ENCODE results near the gene PDGFA.

Gene PDGFA

DNA sequence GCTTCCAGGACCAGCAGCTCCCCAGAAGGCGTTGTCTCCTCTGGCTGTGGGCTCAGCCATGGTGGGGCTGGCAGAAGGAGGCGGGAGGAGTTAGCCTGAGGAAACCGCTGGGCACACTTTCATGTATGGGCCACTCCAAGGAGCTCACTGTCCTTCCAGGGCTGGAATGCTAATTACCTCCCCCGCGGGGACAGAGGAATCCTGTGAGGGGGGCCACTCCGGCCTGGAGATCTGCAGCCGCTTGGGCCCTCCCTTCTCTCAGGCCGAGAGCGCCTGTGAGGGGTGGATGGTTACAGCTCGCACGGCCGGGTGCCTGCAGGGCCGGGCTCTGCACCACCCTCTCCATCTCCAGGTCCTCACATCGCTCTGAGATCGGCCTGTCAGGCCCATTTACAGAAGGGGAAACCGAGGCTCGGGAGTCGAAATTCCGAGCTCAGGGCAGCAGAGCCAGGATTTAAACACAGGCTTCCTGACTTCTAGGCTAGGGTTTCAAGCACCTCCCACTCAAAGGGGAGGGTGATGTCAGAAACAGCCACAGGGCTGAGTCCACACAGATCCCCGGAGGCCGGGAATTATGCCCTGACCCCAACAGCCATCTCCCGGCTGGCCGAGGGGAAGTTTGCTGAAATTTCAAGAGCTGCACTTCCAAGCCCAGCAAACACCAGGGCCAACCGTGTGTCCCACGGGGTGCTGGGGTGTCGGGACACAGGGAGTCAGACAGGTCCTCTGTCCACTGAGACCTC lies 59.1 kb downstream of the PDGFA start:
- DNase-seq (ENCODE audit: low read depth) = no peak

DNA sequence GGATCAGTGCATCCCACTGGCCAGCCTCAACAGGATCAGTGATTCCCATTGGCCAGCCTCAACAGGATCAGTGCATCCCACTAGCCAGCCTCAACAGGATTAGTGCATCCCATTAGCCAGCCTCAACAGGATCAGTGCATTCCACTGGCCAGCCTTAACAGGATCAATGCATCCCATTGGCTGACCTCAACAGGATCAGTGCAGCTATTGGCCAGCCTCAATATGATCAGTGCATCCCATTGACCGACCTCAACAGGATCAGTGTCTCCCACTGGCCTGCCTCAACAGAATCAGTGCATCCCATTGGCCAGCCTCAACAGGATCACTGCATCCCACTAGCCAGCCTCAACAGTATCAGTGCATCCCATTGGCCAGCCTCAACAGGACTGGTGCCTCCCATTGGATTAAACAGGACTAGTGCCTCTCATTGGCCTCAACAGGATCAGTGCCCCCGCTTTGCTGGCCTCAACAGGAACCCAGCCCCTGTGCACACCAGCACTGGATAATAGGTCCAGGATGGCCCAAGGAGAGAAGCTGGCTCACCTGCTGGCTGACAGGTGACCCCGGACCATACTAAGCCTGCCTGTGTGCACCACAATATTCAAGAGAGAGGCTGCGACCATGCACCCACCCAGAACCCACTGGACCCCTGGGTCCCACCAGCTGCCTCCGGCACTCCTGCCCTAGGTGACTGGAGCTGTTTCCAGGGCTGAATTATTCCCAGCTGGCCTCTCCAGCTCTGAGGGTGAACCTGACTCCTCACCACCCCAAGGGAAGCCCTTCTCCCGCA lies 59.9 kb downstream of the PDGFA start:
- no peak for DNase-seq (ENCODE audit: low read depth)

DNA sequence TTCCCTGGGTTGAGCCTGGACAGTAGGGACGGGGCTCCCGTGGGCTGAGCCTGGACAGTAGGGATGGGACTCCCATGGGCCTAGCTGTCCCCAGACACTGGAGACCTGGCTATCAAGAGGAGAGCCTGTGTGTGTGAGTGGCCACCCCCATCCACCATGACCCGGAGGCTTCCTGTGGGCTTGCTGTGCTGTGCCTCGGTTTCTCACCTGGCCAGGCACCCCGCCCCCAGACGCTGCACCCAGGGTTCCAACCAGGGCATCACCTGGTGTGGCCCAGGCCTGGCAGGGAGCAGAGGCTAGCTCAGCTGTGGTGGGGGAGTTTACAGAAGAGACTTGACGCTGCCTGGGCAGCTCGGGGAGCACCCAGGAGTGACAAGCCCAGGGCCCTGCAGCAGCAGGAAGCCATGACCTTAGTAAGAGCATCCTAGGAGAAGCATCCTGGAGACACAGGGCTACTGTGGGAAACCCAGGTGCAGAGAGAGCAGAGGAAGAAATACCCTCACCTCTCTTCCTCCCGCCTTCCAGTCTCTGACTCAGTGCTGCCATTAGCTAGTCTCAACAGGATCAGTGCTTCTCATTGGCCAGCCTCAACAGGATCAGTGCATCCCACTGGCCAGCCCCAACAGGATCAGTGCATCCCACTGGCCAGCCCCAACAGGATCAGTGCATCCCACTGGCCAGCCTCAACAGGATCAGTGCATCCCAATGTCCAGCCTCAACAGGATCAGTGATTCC lies 61.0 kb downstream of the PDGFA start:
- no peak for DNase-seq (ENCODE audit: low read depth)

DNA sequence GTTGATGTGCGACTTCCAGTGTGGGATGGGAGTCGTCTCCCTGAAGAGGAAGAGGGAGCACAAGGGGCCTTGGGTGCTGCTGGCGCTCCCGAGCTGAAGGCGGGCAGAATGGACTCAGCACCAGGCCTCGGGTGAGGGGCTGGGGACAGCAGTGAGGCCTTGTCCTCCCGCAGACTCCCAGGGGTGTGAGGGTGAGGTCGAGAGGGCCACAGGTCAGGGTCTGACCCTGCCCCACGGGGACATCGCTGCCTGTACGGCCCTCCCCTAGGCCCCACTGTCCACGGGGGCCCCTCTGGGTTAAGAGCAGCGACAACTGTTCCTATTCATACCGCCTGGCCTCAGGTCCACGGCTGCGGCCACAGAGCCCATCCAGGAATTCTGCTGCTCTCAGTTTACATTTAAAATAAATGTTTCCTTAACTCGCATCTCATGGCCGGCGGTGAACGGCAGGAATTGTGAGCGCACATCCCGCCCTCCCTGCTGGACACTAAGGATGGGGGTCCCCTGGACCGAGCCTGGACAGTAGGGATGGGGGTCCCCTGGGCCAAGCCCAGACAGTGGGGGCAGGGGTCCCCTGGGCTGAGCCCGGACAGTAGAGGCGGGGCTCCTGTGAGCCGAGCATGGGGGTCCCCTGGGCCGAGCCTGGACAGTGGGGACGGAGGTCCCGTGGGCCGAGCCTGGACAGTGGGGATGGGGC lies 61.7 kb downstream of the PDGFA start:
- DNase-seq (ENCODE audit: low read depth) = no peak

DNA sequence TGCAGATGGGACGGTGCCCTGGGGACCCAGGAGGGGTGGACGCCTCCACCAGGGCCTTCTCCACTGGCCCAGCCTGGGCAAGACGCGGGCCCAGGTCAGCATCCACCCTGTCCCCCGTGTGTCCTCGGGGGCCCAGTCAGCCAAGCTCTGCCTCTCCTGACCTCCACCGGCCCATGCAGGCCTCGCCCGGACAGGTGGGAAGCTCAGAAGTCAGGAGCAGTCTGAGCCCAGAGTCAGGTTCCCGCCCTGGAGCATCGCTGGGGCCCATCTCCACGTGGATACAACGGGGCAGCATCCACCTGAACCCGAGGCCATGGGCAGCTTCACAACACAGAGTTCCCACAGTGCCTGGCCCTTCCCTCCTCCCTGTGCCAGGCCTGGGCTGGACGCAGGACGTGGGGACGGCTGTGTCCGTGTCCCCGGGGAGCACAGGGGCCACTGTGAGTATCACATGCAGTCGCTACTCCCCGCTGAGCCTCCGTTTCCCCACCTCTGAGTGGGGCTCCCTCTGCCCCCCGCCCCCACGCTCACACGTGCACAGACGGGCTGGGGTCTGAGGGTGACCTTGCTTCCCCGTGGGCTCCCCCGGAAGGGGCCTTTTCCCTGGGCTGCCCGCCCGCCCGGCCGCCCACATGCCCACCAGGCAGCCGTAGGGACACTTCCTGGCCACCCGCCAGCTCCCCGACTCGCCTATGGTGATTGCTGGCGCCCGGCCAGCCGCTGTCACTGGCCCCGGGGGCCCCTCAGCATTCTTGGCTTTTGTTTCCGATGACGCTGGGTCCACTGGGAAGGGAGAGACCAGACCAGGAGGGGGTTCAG lies 64.3 kb downstream of the PDGFA start:
- DNase-seq (ENCODE audit: low read depth) = no peak

DNA sequence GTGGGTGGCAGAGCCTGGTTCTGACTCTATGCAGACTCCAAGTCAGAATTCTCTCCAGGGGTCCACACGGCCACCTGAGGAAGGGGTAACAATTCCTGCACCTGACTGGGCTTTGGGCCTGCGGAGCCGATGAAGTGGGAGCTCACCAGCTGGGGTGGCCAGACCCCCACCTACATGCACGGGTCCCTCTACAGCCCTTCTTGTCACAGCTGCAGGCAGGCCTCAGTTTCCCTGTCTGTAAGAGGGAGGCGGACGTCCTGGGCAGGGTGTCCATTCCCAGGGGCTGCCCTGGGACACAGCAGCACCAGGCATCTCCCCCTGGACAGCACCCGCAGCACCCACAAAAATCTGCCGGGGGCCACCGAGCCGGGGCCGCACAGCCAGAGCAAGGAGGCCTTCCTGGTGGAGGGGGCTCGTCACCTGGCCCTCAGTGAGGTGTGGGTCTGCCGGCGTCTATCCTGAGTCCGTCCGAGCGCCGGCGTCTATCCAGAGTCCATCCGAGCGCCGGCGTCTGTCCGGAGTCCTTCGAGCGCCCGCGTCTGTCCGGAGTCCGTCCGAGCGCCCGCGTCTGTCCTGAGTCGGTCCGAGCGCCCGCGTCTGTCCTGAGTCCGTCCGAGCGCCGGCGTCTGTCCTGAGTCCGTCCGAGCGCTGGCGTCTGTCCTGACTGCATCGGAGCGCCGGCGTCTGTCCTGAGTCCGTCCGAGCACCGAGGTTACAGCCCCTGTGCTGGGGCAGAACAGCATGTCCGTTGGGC lies 65.1 kb downstream of the PDGFA start:
- no peak for DNase-seq (ENCODE audit: low read depth)

DNA sequence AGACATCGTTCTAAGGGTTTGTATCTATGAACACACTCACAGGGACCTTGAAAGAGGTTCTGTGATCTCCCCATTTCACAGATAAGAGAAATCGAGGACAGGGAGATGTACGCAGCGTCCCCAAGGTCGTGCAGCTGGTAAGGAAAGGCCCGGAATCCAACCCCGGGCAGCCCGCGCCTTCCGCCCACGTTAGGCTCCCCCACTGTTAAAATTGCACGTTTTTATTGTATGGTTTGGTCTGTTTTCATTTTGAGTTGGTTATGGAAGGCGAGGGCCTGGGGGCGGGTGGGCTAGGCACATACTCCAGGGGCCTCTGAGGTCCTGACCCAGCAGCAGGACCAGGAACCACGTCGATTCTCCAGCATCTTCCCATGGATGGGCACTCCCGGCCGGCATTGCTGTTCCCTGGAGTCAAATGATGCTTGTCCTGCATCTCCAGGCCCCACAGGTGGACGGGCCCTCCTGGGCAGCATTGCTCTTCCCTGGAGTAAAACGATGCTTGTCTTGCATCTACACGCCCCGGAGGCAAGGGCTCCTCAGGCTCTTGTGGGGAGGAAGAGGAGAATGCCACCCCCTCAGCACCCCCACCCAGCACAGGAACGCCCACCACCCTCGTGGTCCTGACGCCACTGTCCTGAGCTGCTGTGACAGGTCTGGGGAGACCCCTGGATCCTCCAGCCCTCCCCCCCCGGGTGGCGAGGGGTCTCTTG lies 65.9 kb downstream of the PDGFA start:
- no peak for DNase-seq (ENCODE audit: low read depth)

DNA sequence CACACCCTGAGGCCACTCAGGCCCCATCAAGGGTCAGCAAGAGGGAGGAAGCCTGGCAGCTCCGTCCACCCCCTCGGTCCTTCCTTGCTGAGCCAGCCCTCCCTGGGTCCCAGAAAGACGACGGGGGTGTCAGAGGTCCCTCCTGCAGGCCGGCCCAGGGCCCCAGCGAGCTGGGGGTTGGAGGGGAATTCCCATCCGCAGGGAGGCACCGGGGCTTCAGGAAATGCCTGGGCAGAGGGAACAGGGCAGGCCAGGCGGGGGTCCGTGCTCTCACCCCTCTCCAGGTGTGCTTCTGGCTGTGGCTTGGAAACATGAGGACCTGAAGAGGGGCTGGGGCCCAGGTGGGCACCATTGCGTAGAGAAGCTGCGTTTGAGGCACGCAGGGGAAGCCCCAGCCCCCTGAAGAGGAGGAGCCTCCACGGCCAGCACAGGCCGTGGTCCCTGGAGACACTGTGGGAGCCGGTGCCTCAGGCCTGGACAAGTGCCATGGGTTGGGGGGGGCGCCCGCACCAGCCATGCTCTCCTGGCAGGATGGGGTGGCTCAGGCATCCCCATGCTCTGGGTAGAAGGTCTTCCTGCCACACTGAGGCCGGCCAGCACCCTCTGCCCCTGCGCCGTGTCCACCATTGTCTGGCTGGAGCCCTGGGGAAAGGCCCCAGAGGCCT lies 66.7 kb downstream of the PDGFA start:
- no peak for DNase-seq (ENCODE audit: low read depth)

DNA sequence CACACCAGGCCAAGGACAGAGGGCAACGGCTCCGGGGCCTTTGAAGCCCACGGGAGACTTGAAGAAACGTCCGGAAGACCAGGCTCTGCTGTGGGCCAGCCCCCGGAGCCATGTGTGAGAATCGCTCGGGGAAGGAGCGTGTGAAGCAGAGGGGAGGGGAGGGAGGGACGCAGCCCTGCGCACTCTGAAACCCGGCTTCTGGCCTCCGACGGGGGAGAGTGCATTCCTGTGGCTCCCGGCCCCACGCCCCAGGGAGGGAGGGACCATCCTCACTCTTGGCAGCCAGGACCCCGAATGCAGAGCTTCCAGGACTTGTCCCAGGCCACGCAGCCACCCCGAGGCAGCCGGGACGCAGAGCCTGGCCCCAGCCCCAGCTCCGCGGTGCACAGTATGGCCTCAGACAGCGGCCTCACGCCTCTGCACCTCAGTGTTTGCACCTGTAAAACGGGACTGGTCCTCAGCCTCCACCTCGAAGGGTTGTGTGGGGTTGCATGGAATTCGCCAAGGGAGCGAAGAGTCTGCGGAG lies 67.4 kb downstream of the PDGFA start:
- no peak for DNase-seq (ENCODE audit: low read depth)

DNA sequence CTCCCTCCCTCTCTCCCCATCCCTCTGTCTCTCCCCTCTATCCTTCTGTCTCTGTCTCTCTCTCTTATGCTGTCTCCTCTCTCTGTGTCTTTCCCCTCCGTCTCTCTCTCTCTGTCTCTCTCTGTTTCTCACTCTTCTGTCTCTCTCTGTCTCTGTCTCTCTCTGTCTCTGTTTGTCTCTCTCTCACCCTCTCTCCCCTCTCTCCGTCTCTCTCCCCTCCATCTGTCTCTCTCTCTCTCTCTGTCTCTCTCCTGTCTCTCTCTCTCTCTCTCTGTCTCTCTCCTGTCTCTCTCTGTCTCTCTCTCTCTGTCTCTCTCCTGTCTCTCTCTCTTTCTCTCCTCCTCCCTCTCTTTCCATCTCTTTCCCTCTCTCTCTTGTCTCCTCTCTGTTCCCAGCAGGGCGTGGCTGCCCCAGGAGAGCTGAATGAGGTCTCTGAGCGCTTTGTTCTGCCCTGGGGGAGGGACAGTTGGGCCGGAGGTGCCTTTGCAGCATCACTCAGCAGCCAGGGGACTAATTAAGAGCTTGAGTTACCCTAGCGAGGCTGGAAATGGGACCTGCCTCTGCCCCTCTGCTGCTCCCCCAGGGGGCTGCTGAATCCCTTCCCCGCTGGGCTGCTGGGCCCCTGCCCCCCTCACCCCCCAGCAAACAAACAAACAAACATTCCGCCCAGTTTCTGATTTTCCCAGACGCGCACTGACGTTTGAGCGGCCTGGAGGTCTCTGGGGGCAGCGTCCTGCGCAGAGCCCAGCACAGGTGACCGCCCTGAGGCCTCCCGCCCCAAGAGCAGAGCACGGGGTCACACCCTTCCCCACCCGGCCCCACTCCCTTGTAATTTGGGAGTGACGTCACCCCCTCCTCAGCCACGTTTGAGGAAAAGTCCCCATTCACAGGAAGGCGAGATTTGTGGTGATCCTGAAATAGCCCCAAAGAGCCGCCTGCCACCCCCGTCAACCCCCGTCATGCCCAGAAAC lies 68.1 kb downstream of the PDGFA start:
- DNase-seq (ENCODE audit: low read depth) = no peak

DNA sequence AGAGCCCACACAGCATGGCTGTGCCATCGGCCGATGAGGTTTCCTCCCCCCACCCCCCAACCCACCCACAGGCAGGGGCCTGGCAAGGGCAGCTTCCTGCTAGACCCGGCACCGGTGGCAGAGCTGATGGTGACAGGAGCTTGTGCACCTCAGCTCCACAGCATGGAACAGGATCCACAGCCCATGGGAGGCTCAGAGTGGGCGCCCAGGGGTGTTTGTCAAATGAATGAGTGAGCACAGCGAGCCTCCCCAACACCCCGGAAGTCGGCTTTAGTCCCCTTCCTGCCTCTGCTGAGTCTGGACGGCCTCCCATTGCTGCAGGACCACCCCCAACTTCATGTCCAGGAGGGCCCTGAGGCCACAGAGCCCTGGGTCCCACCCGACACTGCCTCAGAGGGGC lies 68.9 kb downstream of the PDGFA start:
- DNase-seq (ENCODE audit: low read depth) = no peak

DNA sequence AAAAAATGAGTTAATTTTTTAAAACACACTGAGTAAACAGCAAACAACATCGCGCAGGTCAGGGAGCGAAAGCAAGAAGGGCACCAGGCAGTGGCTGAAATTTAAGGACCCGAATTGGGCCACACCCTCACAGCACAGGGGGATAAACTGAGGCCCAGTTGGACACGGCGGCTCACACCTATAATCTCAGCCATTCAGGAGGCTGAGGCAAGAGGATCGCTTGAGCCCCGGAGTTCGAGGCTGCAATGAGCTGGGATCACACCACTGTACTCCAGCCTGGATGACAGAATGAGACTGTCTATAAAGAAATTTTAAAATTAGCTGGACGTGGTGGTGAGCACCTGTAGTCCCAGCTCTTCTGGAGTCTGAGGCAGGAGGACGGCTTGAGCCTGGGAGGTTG lies 69.6 kb downstream of the PDGFA start:
- DNase-seq (ENCODE audit: low read depth) = no peak

DNA sequence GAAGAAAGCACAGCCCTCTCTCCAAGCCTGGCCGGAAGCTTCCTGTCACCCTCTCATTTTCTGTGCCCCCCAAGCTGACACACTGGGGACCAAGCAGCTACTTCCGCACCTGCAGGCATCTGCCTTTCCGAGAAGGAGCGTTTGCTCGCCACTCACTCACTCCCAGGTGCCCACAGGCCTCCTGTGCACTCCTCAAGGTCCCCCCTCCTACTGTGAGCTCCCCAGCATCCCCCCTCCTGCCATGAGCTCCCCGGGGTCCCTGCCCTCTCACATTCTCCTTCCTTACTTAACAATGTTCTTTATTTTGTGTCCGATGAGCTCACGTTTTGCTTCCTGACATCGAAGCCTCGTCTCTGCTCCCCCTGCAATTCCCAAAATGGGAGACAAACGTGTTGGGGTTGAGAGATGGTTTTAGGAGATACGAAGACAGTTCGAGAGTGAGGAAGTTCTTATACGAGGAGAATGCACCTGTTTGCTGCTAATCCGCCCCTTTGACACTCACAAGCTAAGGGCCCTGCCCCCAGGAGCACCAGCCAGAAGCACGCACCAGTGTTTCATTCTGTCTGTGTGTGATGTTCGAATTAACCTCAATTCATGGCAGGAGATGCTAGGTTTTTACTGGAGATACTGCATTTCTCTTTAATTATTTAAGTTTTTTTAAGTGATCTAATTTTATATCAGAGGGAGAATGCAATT lies 70.2 kb downstream of the PDGFA start:
- no peak for DNase-seq (ENCODE audit: low read depth)

DNA sequence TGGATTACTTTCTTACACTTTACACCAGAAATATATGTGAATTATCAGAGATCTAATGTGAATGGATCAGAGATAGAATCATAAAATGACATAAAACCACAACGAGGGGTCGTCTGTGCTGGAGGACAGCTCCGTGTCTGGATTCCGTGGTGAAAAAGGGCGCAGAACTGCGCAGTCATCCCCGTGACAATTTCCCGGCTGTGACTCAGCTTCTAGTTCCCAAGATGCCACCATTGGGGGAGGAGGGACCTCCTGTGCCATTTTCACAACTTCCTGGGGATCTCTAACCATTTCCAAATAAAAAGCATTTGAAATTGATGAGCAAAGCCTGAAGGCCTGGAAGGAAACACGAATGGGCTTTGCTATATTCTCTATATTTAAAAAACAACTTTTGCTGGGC lies 72.1 kb downstream of the PDGFA start:
- no peak for DNase-seq (ENCODE audit: low read depth)

Data from stimulated activated CD8-positive, alpha-beta memory T cell treated with anti-CD3 and anti-CD28 coated beads, Interleukin-7, amount 100 ng/mL, for 24 hours (primary cell).